ENCODE results near the gene BCR.

The BCR gene

GRCh38 chr22:23351321-23351720 is 171.0 kb downstream of the BCR start:
- no peak for DNase-seq (ENCODE audit: extremely low read depth, insufficient read length)
- TF ChIP-seq, protein P1, sequence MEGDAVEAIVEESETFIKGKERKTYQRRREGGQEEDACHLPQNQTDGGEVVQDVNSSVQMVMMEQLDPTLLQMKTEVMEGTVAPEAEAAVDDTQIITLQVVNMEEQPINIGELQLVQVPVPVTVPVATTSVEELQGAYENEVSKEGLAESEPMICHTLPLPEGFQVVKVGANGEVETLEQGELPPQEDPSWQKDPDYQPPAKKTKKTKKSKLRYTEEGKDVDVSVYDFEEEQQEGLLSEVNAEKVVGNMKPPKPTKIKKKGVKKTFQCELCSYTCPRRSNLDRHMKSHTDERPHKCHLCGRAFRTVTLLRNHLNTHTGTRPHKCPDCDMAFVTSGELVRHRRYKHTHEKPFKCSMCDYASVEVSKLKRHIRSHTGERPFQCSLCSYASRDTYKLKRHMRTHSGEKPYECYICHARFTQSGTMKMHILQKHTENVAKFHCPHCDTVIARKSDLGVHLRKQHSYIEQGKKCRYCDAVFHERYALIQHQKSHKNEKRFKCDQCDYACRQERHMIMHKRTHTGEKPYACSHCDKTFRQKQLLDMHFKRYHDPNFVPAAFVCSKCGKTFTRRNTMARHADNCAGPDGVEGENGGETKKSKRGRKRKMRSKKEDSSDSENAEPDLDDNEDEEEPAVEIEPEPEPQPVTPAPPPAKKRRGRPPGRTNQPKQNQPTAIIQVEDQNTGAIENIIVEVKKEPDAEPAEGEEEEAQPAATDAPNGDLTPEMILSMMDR (IDR thresholded peaks at IDR 0.05; ENCODE audit: insufficient read depth, low read length, poor library complexity, severe bottlenecking), result no peak
- no peaks in the 10 kb centered on the region for H3K27me3 ChIP-seq (replicated peaks; ENCODE audit: control insufficient read depth, insufficient read depth, low read length)

DNA sequence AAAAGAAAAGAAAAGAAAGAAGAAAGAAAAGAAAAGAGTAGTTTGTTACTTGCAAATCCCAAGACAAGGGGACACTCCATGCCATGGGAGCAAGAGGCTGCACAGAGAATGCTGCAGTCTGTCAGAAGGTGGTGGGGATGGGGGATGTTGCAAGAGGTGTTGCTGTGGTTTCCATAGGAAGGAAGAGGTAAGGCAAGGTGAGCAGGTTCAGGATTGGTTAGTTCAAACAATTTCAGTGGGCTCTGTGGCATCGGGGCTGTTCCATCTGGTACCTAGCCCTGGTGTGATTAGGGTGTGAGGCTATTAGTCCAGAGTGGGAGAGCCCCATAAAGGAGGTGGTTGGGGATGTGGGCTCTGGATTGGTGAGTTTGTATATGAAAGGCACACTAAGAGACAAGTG is 172.7 kb downstream of the BCR start:
- DNase-seq (ENCODE audit: extremely low read depth, insufficient read length), result no peak
- H3K27me3 ChIP-seq (replicated peaks; ENCODE audit: control insufficient read depth, insufficient read depth, low read length), result no peaks in the 10 kb centered on the region; the same call in none of the 2 replicates
- TF ChIP-seq, protein P1 (IDR thresholded peaks at IDR 0.05; ENCODE audit: insufficient read depth, low read length, poor library complexity, severe bottlenecking), result no peak
- H3K36me3 ChIP-seq (ENCODE audit: control insufficient read depth, insufficient read depth, low read length), result no peaks in the 10 kb centered on the region
- H3K4me3 ChIP-seq (replicated peaks; ENCODE audit: low read depth, low read length), result no peak overlapping the region

More at GRCh38 chr22:23351321-23351720, 171.0 kb downstream of the BCR start:
- Histone ChIP-seq H3K4me3 (replicated peaks; ENCODE audit: low read depth, low read length) (no peak overlapping the region), H3K36me3 (ENCODE audit: control insufficient read depth, insufficient read depth, low read length) (no peaks in the 10 kb centered on the region)

- no peaks in the 10 kb centered on the region; the same call in none of the 2 replicates for H3K27me3 ChIP-seq (replicated peaks; ENCODE audit: control insufficient read depth, insufficient read depth, low read length)
- H3K36me3 ChIP-seq (ENCODE audit: control insufficient read depth, insufficient read depth, low read length), result no peaks in the 10 kb centered on the region
- no peak overlapping the region for H3K4me3 ChIP-seq (replicated peaks; ENCODE audit: low read depth, low read length)
- no peak for DNase-seq (ENCODE audit: extremely low read depth, insufficient read length)
- TF ChIP-seq, protein P1 (IDR thresholded peaks at IDR 0.05; ENCODE audit: insufficient read depth, low read length, poor library complexity, severe bottlenecking), result no peak
These were observed 173.4 kb downstream of the BCR start for GRCh38 chr22:23353696-23354095.

- TF ChIP-seq, protein P1 (IDR thresholded peaks at IDR 0.05; ENCODE audit: insufficient read depth, low read length, poor library complexity, severe bottlenecking), result no peak
- H3K27me3 ChIP-seq (replicated peaks; ENCODE audit: control insufficient read depth, insufficient read depth, low read length), result no peaks in the 10 kb centered on the region; the same call in none of the 2 replicates
These were observed 175.8 kb downstream of the BCR start for GRCh38 chr22:23356094-23356493.

DNA sequence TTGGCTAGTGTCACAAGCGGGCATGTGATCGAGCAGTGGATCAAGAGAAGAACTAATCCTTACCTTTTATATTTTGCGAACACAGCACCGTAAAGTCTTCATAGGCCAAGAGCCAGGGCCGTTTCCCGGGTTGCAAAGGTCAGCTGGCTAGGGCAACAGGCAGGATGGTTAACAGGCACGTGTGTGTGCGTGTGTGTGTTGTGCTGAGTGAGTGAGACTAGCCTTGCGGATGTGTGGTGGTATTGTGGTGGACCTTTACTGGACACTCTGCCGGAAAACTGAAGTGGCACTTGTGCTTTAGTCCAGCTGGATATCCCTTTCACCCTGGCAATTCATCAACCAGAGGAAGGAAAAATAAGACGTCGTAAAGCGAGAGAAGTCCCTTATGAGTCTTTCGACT is 176.7 kb downstream of the BCR start:
- Histone ChIP-seq H3K36me3 (ENCODE audit: control insufficient read depth, insufficient read depth, low read length) (no peaks in the 10 kb centered on the region), H3K27me3 (replicated peaks; ENCODE audit: control insufficient read depth, insufficient read depth, low read length) (no peaks in the 10 kb centered on the region; the same call in none of the 2 replicates), H3K4me3 (replicated peaks; ENCODE audit: low read depth, low read length) (no peak overlapping the region)
- DNase-seq (ENCODE audit: extremely low read depth, insufficient read length), result no peak
- TF ChIP-seq, protein P1 (IDR thresholded peaks at IDR 0.05; ENCODE audit: insufficient read depth, low read length, poor library complexity, severe bottlenecking), result no peak

More at GRCh38 chr22:23356094-23356493, 175.8 kb downstream of the BCR start:
- no peaks in the 10 kb centered on the region for H3K36me3 ChIP-seq (ENCODE audit: control insufficient read depth, insufficient read depth, low read length)
- no peak overlapping the region for H3K4me3 ChIP-seq (replicated peaks; ENCODE audit: low read depth, low read length)
- DNase-seq (ENCODE audit: extremely low read depth, insufficient read length), result no peak

DNA sequence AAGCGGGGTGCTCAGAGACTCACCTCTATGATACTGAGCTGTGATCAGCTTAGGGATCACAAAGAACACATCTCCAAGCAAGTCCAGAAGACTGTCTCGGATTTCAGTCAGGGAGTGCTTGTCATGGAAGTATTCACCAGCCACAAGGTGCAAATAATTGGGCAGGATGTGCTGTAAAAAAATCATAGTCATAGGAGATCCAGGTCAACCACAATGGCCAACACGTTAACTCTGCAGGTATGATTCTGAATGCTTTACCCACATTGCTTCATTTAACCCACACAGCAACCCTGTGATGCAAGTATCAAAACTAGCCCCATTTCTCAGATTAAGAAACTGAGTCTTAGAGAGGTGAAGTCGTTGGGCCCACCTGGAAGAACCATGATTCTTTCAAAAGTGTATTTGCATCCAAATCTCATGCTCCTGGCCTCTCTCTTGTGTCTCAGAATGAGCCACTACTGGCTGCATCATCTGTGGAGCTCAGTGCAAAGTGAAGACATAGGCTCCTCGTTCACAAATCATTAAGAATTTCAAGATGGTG is 179.3 kb downstream of the BCR start:
- no peak overlapping the region for H3K4me3 ChIP-seq (replicated peaks; ENCODE audit: low read depth, low read length)
- TF ChIP-seq, protein P1 (IDR thresholded peaks at IDR 0.05; ENCODE audit: insufficient read depth, low read length, poor library complexity, severe bottlenecking), result no peak
- H3K27me3 ChIP-seq (replicated peaks; ENCODE audit: control insufficient read depth, insufficient read depth, low read length), result peaks cover 1% of the 10 kb centered on the region
- DNase-seq (ENCODE audit: extremely low read depth, insufficient read length), result no peak
- no peaks in the 10 kb centered on the region for H3K36me3 ChIP-seq (ENCODE audit: control insufficient read depth, insufficient read depth, low read length)

All from GM06990 (cell line).